Kidney epithelial cell (primary cell): ENCODE results near the gene MARCOL. TPM values are rescaled to one million over a fixed set of nuclear protein-coding genes. Genes with fewer than 3 reads are reported as not detected.
"Not testable (repeated sequence)": the region's sequence is repeated elsewhere in the genome, so short reads cannot be mapped to it uniquely, and the experiment has no call there.

Experiments
- DNase-seq: peaks from one replicate; pipeline ENCODE4 v3.0.0-alpha.2; 2010; ENCODE audit warnings: low read depth
- H3K27me3 ChIP-seq: 2 replicates; pipeline ENCODE4 v1.6.0; 2011; ENCODE audit warnings: low read length; ENCODE audit not compliant: control insufficient read depth, insufficient read depth
- H3K36me3 ChIP-seq: 2 replicates; pipeline ENCODE4 v1.5.1; 2011; ENCODE audit warnings: low read length; ENCODE audit not compliant: control insufficient read depth, insufficient read depth
- H3K4me3 ChIP-seq: 2 replicates; pipeline ENCODE4 v1.5.1; 2011; ENCODE audit warnings: low read depth, mild to moderate bottlenecking, control low read depth, low read length
- CTCF ChIP-seq: IDR thresholded peaks from 2 replicates; pipeline ENCODE4 v1.5.1; 2011; ENCODE audit warnings: mild to moderate bottlenecking, moderate library complexity, low read length, control low read depth, inconsistent platforms; ENCODE audit not compliant: insufficient read depth, poor library complexity, severe bottlenecking
- total RNA-seq: library from RNA; depleted of rRNA; stranded (reverse); fragments of >200 nt; gene quantifications from 2 replicates; pipeline ENCODE4 v1.2.3, GENCODE V29; 2015

MARCOL gene
- total RNA-seq, 1 donor from 2014 or later, result not detected

- Histone ChIP-seq H3K27me3 (no peaks in the 10 kb centered on the region), H3K36me3 (no peaks in the 10 kb centered on the region), H3K4me3 (no peak overlapping the region)
- DNase-seq, result peak; percentile 51
- TF ChIP-seq CTCF, result no peak
Observed at GRCh38 chr5:148267962-148268361, 29.6 kb downstream of the MARCOL start.

GRCh38 chr5:148268566-148268965 is 30.2 kb downstream of the MARCOL start, which contains the start of gene SPINK13:
Gene SPINK13, plus strand, starts transcription at chr5:148268794. Its CDS starts 1,279 bp downstream, at chr5:148270073.
- H3K27me3 ChIP-seq, result no peaks in the 10 kb centered on the region
- TF ChIP-seq CTCF, result no peak
- no peaks in the 10 kb centered on the region for H3K36me3 ChIP-seq
- H3K4me3 ChIP-seq, result no peak within 1 kb of the TSS
- peak; percentile 85 for DNase-seq

- DNase-seq, H3K36me3 ChIP-seq, H3K27me3 ChIP-seq, H3K4me3 ChIP-seq: not testable (repeated sequence)
Observed at GRCh38 chr5:148275129-148275528, 36.8 kb downstream of the MARCOL start.

- H3K36me3 ChIP-seq, H3K27me3 ChIP-seq, H3K4me3 ChIP-seq, DNase-seq: not testable (repeated sequence)
Observed at GRCh38 chr5:148280893-148281292, 42.6 kb downstream of the MARCOL start.

GRCh38 chr5:148281336-148281735 is 43.0 kb downstream of the MARCOL start:
- not testable (repeated sequence) for H3K36me3 ChIP-seq, H3K27me3 ChIP-seq, DNase-seq, H3K4me3 ChIP-seq

GRCh38 chr5:148290271-148291195 is 52.2 kb downstream of the MARCOL start:
- DNase-seq, result no peak
- TF ChIP-seq CTCF, result peak; percentile 44

More at GRCh38 chr5:148290271-148291195, 52.2 kb downstream of the MARCOL start:
- H3K36me3 ChIP-seq, result no peaks in the 10 kb centered on the region
- no peak overlapping the region for H3K4me3 ChIP-seq
- H3K27me3 ChIP-seq, result no peaks in the 10 kb centered on the region

Other genes with a start within 250 kb of the MARCOL start
- 0.04 and 5.6 TPM in 2 replicates for gene SPINK5, start 174.5 kb upstream of the MARCOL start, total RNA-seq
- gene SPINK14, start 70.0 kb upstream of the MARCOL start, total RNA-seq, result not detected in 2 replicates
- not detected in 2 replicates for gene SPINK6, start 35.5 kb upstream of the MARCOL start, total RNA-seq
- gene SPINK13, start 30.3 kb downstream of the MARCOL start, total RNA-seq, result not detected in 2 replicates
- gene SPINK7, start 73.9 kb downstream of the MARCOL start, total RNA-seq, result not detected in 2 replicates
- gene SPINK9, start 97.0 kb downstream of the MARCOL start, total RNA-seq, result not detected in 2 replicates
- 33.1 and 34.5 TPM in 2 replicates for gene FBXO38, start 145.4 kb downstream of the MARCOL start, total RNA-seq